Uterus (tissue), 4 donors: ENCODE data around the gene TSPAN17. TPM values are rescaled to one million over a fixed set of nuclear protein-coding genes. Genes with fewer than 3 reads are reported as not detected.
"Not testable (repeated sequence)": the region's sequence is repeated elsewhere in the genome, so short reads cannot be mapped to it uniquely, and the experiment has no call there.

Experiments used
- DNase-seq, 2 donors: peaks; one replicate each; pipeline ENCODE4 v3.0.0-alpha.2; 2019 to 2020
- H3K27ac ChIP-seq, 2 donors: fragments of 200-600 bp; sonication (generic); 1 replicate in 1 of 2; 2 replicates in 1 of 2; pipeline ENCODE4 v1.5.1; 2016 to 2018
- H3K27me3 ChIP-seq, 2 donors: fragments of 200-600 bp; sonication (generic); one replicate each; pipeline ENCODE4 v1.5.1; 2018 to 2019; ENCODE audit warnings: control low read depth in 1 of 2
- H3K36me3 ChIP-seq, 2 donors: fragments of 200-600 bp; sonication (generic); one replicate each; pipeline ENCODE4 v1.5.1; 2019; ENCODE audit warnings: control low read depth in 1 of 2
- H3K4me1 ChIP-seq, 2 donors: fragments of 200-600 bp; sonication (generic); one replicate each; pipeline ENCODE4 v1.5.1; 2018 to 2019; ENCODE audit warnings: control low read depth in 1 of 2
- H3K4me3 ChIP-seq, 2 donors: fragments of 200-600 bp; sonication (generic); 1 replicate in 1 of 2; 2 replicates in 1 of 2; pipeline ENCODE4 v1.5.1; 2018 to 2019; ENCODE audit warnings: mild to moderate bottlenecking in 1 of 2
- H3K9me3 ChIP-seq, 2 donors: fragments of 200-600 bp; sonication (generic); one replicate each; pipeline ENCODE4 v1.5.1; 2019; ENCODE audit warnings: control low read depth in 1 of 2
- POLR2A ChIP-seq, 2 donors: fragments of 450-650 bp; IDR thresholded peaks; one replicate each; pipeline ENCODE4 v1.6.1; 2016; ENCODE audit warnings: antibody characterized with exemption in 2 of 2, mild to moderate bottlenecking in 1 of 2, moderate library complexity in 1 of 2
- intact Hi-C: fragments of 100-400 bp; cut with DNase I; formaldehyde crosslinking; loops from one replicate; pipeline ENCODE4 v1.15.1; 2023; ENCODE audit warnings: low total_unique reads
- total RNA-seq, 4 donors: library from RNA; depleted of rRNA in 3 of 4; stranded (reverse); fragments of >200 nt in 3 of 4; gene quantifications; one replicate each; pipeline versions ENCODE4 v1.1.0 to v1.2.4, GENCODE V29; 2014 to 2023
- TF ChIP-seq, protein P1 (sequence below), 4 experiments: fragments of 200-600 bp in 2 of 4; fragments of 450-650 bp in 2 of 4; sonication (generic) in 2 of 4; IDR thresholded peaks; one replicate each; pipeline ENCODE4 v1.5.1; 2016 to 2019; ENCODE audit warnings: antibody characterized with exemption in 4 of 4, mild to moderate bottlenecking in 2 of 4, moderate library complexity in 1 of 4
- donor health status: DM: yes; HTN: yes; CAD: no.

Gene TSPAN17
- total RNA-seq, 4 donors from 2014 or later, result 10.0 to 45.6 (median 20.2) TPM

DNA sequence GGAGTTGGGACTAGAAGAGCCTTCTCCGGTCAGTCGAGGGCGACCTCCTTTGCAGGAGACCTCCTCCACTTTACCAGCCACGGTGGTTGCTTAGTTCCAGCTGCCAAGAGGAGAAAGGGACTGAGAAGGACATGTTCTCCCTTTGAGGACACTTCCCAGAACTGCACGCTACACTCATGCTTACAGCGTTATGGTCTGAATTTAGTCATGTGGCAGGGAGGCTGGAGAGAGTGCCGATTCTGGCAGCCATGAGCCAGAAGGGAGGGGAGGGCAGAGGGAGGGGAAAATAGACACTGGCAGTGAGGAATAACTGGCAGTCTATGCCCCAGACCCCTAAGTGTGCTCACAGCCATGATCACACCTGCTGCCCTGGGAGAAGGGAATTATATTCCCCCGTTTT is 47.8 kb downstream of the TSPAN17 start:
- TF ChIP-seq POLR2A (IDR thresholded peaks at IDR 0.05), result no peak
- TF ChIP-seq, protein P1, sequence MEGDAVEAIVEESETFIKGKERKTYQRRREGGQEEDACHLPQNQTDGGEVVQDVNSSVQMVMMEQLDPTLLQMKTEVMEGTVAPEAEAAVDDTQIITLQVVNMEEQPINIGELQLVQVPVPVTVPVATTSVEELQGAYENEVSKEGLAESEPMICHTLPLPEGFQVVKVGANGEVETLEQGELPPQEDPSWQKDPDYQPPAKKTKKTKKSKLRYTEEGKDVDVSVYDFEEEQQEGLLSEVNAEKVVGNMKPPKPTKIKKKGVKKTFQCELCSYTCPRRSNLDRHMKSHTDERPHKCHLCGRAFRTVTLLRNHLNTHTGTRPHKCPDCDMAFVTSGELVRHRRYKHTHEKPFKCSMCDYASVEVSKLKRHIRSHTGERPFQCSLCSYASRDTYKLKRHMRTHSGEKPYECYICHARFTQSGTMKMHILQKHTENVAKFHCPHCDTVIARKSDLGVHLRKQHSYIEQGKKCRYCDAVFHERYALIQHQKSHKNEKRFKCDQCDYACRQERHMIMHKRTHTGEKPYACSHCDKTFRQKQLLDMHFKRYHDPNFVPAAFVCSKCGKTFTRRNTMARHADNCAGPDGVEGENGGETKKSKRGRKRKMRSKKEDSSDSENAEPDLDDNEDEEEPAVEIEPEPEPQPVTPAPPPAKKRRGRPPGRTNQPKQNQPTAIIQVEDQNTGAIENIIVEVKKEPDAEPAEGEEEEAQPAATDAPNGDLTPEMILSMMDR (IDR thresholded peaks at IDR 0.05), result no peak
- no peak overlapping the region for H3K27ac ChIP-seq
- peaks cover 0 to 9% of the 10 kb centered on the region in 2 donors for H3K27me3 ChIP-seq

DNA sequence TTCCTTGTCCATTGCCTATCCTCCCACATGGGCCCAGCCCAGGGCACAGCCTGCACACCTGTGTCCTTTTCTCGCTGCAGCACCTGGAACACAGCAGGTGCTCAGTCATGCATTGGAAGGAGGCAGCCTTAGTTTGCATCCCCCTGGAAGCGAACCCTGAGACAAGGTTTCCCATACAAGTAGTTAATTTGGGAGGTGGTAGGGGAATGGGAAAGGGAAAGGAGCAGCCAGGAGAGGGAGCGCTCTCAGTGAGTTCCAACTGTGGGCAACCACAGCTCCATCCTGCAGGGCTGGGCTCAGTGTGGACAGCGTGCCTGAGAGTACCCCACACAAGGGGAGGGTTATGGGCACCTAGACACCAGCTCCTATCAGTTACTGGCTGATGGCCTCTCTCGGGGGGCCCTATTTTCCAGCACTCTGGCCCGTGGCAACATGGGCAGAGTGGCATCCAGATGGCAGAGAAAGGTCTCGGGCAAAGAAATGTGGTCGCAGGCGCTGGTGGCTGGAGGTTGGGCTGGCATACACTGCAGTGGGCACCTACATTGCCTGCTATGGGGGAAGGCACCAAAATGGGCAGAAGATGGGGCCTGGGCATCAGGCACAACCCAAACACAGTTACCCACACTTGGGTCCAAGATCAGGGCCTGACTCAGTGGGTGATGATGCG is 50.1 kb downstream of the TSPAN17 start:
- intact Hi-C loops, result no loop called here
- no peak overlapping the region for H3K27ac ChIP-seq
- no peaks in the 10 kb centered on the region for H3K4me1 ChIP-seq
- H3K27me3 ChIP-seq, result no peaks in the 10 kb centered on the region
- TF ChIP-seq, protein P1 (IDR thresholded peaks at IDR 0.05), result no peak
- no peak for TF ChIP-seq POLR2A (IDR thresholded peaks at IDR 0.05)
- no peak overlapping the region for H3K4me3 ChIP-seq
- no peak for DNase-seq
- no peaks in the 10 kb centered on the region for H3K9me3 ChIP-seq
- H3K36me3 ChIP-seq, result no peaks in the 10 kb centered on the region

More for the DNA sequence above, 47.8 kb downstream of the TSPAN17 start:
- H3K9me3 ChIP-seq, result no peaks in the 10 kb centered on the region
- DNase-seq, result no peak
- no peaks in the 10 kb centered on the region for H3K4me1 ChIP-seq
- H3K36me3 ChIP-seq, result no peaks in the 10 kb centered on the region
- H3K4me3 ChIP-seq, result no peak overlapping the region
- intact Hi-C loops, result no loop called here

DNA sequence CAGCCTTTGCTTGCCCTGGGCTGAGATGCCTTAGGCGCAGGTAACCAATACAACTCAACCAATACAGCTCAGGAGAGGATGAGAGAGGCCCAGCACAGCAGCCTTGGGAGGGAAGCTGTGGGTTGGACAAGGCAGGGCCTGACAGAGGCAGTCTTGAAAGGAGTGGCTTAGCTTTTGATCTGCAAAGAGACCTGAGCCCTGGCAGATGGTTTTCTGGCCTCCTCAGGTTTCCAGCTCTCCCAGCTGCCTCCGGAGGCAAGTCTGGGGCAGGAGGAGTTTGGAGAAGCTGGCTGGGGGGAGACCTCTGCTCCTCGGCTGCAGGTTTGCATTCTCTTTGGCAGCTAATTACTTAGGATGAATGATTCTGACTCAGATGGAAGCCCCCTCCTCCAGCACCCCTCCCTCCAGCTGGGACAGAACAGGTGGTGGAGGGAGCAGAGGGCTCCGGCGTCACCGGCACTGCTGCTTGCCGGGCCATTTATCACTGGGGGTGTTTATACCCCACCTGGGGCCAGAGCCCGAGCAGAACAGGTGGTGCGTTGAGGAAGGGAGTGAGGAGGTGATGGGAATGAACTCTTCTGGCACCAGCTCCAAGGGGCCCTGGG is 50.8 kb downstream of the TSPAN17 start:
- no peaks in the 10 kb centered on the region for H3K27me3 ChIP-seq
- no peaks in the 10 kb centered on the region for H3K4me1 ChIP-seq
- TF ChIP-seq, protein P1 (IDR thresholded peaks at IDR 0.05), result no peak
- no peak for TF ChIP-seq POLR2A (IDR thresholded peaks at IDR 0.05)
- H3K9me3 ChIP-seq, result no peaks in the 10 kb centered on the region
- intact Hi-C loops, result no loop called here
- no peak overlapping the region for H3K4me3 ChIP-seq
- H3K36me3 ChIP-seq, result no peaks in the 10 kb centered on the region
- no peak overlapping the region for H3K27ac ChIP-seq
- no peak for DNase-seq

DNA sequence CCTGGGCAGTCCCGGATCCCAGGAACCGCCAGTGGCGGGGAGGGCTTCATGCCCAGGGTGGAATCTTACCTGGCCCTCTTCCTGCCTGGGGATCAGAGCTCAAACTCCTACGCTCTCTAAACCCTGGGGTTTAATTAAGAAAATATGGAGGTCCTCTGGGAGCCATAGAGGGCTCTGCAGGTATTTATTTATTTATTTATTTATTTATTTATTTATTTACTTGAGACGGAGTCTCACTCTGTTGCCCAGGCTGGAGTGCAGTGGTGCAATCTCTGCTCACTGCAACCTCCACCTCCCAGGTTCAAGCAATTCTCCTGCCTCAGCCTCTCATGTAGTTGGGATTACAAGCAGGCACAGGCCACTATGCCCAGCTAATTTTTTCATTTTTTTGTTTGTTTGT is 52.2 kb downstream of the TSPAN17 start:
- H3K4me1 ChIP-seq, H3K27ac ChIP-seq, H3K36me3 ChIP-seq, H3K27me3 ChIP-seq, DNase-seq, intact Hi-C loops, H3K9me3 ChIP-seq, H3K4me3 ChIP-seq: not testable (repeated sequence)

DNA sequence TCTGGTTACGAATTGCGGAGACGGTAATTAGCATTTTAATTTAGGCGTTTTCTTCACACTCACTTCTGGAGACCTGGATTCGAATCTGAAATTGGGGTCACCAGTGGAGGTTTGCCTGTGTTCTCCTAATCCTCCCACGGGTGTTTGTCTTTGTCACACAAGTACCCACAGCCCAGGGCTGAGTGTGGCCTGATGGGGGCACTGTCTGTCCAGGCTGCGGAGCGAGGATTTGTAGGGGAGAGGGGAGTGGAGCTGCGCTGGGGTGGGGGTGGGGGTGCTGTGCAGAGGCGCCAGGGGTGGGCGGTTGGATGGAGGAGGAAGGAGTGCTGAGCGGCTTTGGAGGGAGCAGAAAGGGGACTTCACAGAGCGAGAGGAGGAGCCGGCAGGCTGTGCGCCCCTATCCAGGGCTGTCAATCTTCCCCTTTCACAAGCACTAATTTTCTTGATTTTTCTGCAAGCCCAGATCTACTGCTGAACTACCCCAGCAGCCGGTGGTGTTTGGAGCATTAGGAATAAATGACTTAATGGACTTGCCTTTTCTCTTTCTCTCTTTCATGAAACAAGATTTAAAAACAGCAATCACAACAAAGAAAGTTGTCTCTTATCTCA is 53.1 kb downstream of the TSPAN17 start:
- intact Hi-C loops, result no loop called here
- H3K4me3 ChIP-seq, result no peak overlapping the region
- DNase-seq, result no peak
- H3K36me3 ChIP-seq, result no peaks in the 10 kb centered on the region
- H3K27me3 ChIP-seq, result no peaks in the 10 kb centered on the region
- H3K4me1 ChIP-seq, result no peaks in the 10 kb centered on the region
- TF ChIP-seq POLR2A (IDR thresholded peaks at IDR 0.05), result no peak
- TF ChIP-seq, protein P1 (IDR thresholded peaks at IDR 0.05), result peak in 1 of 4 experiments; percentile 9
- no peaks in the 10 kb centered on the region for H3K9me3 ChIP-seq
- no peak overlapping the region for H3K27ac ChIP-seq
